NCI-H1436 treated with DMSO at 0.1 percent for 48 hours (cell line): Measurements from ENCODE around the gene IFITM2.
"Not testable (repeated sequence)": the region's sequence is repeated elsewhere in the genome, so short reads cannot be mapped to it uniquely, and the experiment has no call there.

Source experiments
- DNase-seq: peaks from one replicate; lab custom pipeline; 2025; lab: John Stamatoyannopoulos, UW

IFITM2 gene

DNA sequence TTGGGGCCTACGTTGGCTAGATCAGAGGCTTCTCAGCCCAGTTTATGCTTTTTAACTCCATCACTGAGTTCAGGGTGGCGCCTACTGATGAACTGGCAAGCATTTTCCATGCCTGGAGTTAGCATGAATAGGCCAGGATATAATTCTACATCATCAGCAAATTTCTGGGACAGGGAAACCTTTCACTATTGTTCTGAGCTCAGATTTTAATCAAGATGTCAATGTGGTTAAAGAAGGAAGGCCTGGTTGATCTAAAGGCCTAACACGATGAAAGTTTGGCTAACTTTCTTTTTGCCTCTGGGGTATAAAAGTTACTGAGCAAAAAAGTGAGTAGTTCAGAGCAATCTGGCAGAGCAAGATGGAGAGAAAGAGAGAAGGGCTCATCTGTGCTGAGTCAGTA lies 34.7 kb downstream of the IFITM2 start:
- DNase-seq = no peak

DNA sequence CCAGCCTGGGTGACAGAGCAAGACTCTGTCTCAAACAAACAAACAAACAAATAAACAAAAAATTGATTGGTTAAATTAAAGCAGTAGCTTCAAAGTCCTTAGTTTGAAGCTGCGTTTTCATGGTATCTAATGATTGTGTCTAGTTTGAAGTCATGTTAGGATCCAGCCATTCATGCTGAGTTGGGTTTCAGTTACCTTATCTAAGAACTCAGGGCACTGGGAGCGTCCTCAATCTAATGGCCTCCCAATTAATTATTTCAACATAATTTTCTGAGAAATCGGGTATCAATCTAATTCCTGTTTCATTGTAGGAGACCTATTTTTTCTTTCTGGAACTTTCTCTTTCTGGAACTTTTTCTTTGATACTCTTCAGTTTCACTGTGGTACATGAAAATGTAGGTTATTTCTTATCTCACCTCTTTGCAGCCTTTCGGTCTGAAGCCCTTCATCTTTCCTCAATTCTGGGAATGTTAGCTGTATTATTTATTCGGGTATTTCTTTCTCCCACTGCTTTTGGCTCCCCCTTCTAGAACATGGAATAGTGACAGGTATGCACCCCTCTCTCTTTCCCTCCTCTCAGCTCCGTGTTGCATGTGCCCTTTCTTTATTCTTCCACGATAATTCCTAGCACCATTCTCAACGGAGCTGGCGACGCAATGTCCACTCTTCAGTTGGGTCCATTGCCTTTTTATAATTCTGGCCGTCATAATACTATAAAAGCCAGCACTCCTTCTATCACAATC lies 37.4 kb downstream of the IFITM2 start:
- no peak for DNase-seq

DNA sequence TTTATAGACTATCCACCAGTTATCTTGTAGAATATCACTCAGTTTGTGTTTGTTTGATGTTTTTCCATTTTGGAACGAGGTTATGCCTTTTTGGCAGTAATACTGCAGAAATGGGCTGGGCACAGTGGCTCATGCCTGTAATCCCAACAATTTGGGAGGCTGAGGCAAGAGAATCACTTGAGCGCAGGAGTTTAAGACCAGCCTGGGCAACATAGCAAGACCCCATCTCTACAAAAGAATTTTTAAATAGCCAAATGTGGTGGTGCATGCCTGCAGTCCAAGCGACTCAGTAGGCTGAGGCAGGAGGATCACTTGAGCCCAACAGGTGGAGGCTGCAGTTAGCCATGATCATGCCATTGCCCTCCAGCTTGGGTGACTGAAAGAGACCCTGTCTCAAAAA lies 38.9 kb downstream of the IFITM2 start:
- DNase-seq = no peak

DNA sequence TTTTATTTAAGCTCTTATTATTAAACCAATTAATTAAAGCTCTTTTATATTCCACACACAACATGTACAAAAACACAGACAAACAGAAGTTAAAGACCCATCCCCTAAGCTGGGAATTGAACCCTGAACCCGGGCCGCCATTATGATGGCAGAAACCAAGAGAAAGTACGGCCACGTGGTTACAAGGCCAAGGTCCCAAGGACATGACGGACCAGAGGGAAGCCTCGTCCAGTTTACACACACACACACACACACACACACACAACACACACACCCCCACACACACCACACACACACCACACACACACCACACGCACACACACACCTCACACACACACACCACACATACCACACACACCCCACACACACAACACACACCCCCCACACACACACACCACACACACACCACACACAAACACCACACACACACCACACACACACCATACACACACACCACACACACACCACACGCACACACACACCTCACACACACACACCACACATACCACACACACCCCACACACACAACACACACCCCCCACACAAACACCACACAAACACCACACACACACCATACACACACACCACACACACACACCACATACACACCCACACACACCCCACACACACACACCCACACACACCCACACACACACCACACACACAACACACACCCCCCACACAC lies 41.8 kb downstream of the IFITM2 start:
- DNase-seq = not testable (repeated sequence)

DNA sequence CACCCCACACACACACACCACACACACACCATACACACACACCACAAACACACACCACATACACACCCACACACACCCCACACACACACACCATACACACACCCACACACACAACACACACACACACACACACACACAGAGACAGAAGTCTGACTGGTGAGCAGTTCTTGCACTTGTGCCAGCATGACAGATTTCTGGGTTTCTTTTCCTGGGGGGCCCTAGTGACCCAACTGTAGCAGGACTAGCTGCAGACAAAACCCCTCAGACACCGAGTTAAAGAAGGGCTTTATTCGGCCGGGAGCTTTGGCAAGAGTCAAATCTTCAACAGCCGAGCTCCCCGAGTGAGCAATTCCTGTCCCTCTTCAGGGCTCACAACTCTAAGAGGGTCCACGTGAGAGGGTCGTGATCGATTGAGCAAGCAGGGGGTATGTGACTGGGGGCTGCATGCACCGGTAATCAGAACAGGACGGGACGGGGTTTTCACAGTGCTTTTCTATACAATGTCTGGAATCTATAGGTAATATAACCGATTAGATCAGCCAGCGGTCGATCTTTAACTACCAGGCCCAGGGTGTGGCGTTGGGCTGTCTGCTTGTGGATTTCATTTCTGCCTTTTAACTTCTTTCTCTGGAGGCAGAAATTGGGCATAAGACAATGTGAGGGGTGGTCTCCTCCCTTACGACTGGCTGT lies 42.6 kb downstream of the IFITM2 start:
- DNase-seq = not testable (repeated sequence)

DNA sequence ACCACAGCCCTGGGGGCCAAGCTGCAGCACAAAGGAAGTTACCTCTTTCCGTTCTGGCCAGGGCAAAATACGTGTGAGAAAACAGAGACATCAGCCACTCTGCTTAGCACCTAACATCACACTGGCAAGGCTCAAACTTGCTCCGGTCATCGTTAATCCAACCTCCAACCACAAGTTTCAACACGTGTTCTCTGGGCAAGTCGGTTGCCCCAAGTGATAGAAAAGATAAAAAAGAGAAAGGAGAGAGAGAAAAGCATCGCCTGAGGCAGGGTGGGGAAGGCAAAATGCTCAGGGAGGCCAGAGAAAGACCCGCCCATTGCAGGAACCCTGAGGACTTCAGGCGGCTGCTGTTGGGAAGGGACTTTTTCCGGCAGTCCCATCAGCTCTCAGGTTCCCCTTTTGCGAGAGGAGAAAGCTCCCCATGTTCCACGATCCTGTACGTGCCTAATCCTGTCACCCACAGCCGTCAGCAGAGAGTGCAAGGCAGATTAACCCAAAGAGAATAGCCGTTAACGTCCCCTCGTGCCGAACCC lies 43.2 kb downstream of the IFITM2 start:
- DNase-seq = no peak

DNA sequence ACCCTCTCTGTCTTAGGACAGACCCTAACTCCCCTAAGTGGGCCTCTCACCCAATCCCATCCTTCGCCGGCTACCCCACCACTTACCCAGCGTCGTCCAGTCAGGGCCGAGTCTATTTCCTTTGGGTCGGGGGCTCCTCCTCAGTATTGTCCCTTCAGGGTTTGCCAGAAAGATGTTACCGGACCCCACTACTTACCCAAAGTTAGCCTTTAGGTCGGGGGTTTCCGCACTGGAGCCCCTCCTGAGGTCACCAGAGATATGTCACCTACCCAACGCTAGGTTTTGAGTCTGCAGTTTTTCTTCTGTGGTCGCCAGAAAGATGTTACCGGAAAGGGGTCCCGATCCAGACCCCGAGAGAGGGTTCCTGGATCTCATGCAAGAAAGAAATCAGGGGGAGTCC lies 43.8 kb downstream of the IFITM2 start:
- no peak for DNase-seq

DNA sequence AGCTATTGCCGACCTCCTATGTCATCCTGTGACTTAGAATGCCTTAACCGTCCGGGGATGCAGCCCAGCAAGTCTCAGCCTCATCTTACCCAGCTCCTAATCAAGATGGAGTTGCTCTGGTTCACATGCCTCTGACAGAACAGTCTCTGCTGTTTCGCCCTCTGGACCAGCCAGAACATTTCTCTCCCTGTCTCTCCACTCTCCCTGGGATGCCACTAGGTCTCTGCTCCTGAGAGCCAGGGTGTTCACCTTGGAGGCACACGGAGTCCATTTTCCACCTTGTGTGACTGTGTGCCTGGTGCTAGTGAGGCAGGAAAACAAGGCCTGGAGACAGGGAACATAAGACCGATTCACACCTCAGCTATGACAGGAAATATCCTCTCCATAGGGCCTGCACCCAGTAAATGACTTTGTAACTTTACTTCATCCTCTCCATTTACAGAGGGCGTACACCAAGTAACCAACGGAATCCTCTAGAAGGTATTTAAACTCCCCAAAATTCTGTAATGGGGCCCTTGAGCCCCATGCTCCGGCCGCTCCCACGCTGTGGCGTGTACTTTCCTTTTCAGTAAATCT lies 44.9 kb downstream of the IFITM2 start:
- no peak for DNase-seq

DNA sequence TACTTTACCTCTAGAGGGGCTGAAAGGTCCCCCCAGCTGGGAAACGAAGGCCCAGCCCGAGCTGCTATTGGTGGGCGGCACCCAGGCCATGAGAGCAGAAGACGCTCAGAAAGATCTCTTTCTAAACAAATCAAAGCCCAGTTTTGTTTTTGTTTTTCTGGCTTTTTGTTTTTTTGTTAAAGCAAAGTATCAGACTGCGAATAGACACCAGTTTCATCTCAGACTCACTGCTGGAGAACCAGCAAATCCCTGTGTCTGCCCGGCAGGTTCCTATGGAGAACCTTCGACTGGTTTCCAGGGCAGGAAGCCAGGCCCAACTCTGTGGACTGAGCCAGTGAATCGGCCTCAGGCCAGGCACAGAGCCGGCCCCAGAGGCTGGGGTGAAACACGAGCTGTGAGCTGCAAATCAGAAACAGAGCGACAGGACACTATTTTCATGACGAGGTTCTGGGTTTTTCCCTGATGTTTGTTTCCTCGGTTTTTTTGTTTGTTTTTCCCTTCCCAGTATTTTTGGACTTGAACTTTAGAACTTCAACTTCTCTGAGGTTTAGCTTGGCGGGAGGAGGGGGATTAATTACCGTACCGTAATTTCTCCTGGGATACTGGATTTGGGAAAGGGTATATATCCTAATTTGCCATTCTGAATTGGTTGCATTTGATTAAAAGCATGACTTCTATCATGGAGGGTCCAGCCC lies 45.7 kb downstream of the IFITM2 start:
- DNase-seq = no peak

DNA sequence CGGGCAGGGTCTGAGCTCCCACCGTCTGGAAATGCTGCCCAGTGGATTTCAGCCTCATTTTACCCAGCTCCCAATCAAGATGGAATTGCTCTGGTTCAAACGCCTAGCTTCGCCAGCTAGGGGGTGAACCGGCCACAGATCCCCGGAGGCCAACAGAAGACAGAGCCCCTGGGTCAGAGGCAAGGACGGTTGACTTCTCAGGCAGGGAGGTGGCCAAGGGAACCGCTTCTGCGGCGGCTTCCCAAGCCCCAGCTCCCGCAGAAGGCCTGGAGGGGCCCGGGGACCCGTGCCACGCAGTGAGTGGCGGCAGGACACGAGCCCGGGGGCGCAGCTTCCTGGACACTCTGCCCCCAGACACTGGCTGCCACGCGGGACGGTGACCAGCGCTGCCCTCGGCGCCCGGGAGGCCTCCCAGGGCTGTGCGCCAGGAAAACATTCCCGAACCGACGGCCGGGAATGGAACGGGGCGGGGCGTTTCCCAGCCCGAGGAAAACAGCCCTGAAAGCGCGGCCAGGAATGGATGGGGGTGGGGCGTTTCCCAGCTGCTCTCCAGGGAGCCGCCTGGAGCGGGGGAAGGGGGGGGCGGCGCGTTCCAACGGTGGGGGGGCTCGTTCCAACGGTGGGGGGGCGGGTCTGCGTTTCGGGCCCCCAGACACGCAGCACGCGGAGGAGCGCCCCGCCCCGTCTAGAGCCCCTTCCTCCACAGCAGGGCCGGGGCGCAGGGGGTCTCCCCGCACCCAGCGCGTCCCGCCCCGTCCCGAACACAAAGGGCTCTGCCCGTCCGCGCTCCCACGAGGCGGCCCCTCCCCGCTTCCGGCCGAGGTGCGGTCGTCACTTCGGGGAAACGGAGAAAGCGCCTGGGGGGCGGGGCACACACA lies 48.2 kb downstream of the IFITM2 start:
- DNase-seq = no peak

DNA sequence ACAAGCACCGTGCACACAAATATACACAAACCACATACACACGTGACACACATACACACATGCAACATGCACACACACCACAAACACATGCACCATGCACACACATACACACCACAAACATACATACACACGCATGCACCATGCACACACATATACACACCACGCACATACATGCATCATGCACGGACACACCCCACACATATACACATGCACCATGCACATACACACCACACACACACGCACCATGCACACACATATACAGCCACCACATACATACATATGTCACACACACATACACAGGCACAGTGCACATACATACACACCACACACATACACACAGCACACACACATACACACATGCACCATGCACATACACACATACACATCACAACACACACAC lies 49.0 kb downstream of the IFITM2 start:
- DNase-seq = no peak

DNA sequence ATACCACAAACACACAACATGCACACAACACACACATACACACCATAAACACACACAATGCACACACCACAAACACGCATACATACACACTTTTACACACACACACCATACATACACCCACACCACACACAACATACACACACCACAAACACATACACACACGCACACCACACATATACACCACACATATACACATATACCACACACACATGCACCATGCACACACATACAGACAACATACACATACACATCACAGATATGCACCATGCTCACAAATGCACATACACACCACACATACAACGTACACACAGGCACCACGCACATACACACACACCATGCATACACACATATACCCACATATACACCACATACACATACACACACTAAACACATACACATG lies 50.0 kb downstream of the IFITM2 start:
- DNase-seq = no peak

DNA sequence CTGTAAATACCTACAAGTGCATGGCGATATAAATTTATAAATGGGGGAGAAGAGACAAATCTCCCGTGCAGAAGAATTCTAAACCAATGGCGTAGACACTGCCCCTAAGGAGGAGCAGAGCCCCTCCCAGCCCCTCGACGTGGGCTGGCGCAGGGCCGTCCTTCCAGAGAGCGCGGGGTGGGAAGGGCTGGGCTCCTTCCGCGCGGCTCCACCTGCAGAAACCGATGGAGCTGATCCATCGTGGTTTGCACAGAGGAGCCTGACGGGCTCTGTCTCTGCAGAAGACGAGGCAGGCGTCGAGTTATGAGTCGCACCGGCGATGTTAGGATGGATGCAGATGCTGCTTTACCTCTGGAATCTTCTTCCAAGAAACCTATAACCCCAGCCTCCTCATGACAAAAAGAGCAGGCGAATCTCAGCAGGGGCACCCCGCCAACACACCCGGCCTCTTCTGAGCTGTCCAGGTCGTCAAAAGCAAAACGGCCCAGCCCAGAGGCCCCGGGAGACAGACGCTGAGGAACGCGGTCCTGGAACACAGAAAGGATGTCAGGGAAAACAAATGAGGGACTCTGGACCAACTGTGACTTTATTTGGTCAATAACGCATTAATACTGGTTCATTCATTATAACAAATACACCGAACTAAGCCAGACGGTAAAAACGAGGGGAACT lies 50.6 kb downstream of the IFITM2 start:
- no peak for DNase-seq
